ENCODE measurements around the gene HES4.

Gene HES4

DNA sequence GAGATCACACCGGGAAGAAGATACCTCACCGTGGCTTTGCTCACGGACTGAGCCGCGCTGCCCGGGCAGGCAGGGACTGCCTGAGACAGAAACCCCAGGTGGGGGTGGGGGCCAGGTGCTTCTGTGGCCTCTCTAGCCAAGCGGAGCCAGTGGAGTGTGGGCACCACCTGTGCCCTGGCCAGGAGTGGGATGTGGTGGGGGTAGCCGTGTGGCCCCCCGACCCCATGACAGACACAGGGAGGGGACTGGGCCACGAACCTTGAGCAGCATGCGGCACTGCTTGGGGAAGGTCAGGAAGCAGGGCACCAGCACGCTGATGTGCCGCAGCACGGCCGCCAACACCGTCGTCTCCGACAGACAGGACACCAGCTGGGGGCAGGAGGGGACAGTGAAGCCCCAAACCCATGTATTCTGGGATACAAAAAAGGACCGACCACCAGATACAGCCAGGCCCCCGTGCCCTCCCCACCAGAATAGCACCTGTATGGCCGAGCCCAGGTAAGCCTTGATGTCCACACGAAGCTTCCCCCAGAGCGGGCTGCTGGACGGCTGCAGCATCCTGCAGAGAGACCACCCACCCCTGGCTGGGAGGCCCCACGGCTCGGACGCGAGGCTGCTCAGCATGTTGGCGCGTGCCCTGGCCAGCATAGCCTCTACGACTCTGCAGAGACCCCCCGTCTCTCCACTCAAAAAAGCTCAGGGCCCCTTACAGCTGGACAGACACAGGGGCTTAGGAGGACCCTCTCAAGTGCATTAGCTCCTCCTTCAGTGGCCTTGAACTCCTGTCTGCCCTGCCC, 46.2 kb downstream of the HES4 start:
- no peak for DNase-seq (ENCODE audit: low read depth in 1 of 2, low spot score in 1 of 2)

DNA sequence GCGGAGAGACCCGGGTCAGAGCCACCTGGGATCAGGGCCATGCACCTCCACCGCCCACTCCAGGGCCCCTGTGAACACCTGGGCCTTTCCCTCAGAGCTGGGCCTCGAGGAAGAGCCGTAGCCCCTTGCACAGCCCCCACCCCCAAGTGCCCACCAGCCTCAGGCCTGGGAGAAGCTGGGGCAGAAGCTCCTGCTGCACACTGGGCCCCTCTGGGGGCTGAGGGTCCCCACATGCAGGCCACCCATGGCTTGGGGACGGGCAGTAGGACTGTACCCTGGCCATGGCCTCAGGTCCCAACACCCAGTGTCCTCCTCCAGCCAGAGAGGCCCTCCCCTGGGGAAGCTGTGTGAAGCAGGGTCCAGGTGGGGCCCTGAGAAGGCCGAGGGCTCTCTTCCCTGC, 47.3 kb downstream of the HES4 start:
- no peak for DNase-seq (ENCODE audit: low read depth in 1 of 2, low spot score in 1 of 2)

- no peak for DNase-seq (ENCODE audit: low read depth in 1 of 2, low spot score in 1 of 2)
These were observed 47.7 kb downstream of the HES4 start for GRCh38 chr1:952201-952600.

DNA sequence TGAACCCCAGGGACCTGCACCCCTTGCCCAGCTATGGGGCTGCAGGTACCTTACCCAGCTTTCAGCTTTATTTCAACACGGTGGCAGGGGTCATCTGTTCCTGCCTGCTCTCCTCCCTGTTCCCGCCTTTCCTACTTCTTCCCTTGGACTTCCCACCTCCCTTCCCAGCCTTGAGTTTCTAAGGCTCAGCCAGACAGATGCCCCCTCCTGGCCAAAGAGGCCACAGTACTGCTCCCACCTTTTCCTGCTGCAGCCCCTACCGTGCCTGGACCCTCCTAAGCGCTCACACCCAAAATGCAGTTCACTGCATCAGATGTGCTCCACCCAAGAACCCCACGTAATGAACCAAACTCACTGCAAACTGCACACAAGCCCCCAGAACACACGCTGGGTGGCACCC, 48.5 kb downstream of the HES4 start:
- no peak for DNase-seq (ENCODE audit: low read depth in 1 of 2, low spot score in 1 of 2)

GRCh38 chr1:950881-951280, 49.0 kb downstream of the HES4 start:
- no peak for DNase-seq (ENCODE audit: low read depth in 1 of 2, low spot score in 1 of 2)

GRCh38 chr1:950268-950667, 49.6 kb downstream of the HES4 start:
- DNase-seq (ENCODE audit: low read depth in 1 of 2, low spot score in 1 of 2): no peak

Data from activated CD4-positive, alpha-beta T cell treated with anti-CD3 and anti-CD28 coated beads, Interleukin-2, amount 50 U/mL, for 24 hours (primary cell).